Endothelial cell (in vitro differentiated cells): ENCODE data around the gene C12orf76. TPM values are rescaled to one million over a fixed set of nuclear protein-coding genes. Genes with fewer than 3 reads are reported as not detected.

Experiments
- DNase-seq: peaks from one replicate; pipeline ENCODE4 v3.0.0; 2021; ENCODE audit warnings: low spot score
- H3K27ac Mint-ChIP-seq: one replicate; pipeline ENCODE4 v1.8.0; 2021; ENCODE audit warnings: mixed read lengths, inconsistent platforms; ENCODE audit not compliant: unreplicated experiment
- H3K27me3 Mint-ChIP-seq: one replicate; pipeline ENCODE4 v1.8.0; 2021; ENCODE audit warnings: mild to moderate bottlenecking, moderate library complexity, mixed read lengths, inconsistent platforms; ENCODE audit not compliant: unreplicated experiment
- H3K36me3 Mint-ChIP-seq: one replicate; pipeline ENCODE4 v1.8.0; 2021; ENCODE audit warnings: mild to moderate bottlenecking, low read depth, mixed read lengths, inconsistent platforms; ENCODE audit not compliant: unreplicated experiment
- H3K4me1 Mint-ChIP-seq: one replicate; pipeline ENCODE4 v1.8.0; 2021; ENCODE audit warnings: mild to moderate bottlenecking, mixed read lengths, inconsistent platforms; ENCODE audit not compliant: unreplicated experiment
- H3K4me3 Mint-ChIP-seq: one replicate; pipeline ENCODE4 v1.8.0; 2021; ENCODE audit warnings: mild to moderate bottlenecking, mixed read lengths, inconsistent platforms; ENCODE audit not compliant: unreplicated experiment
- H3K9me3 Mint-ChIP-seq: one replicate; pipeline ENCODE4 v1.8.0; 2021; ENCODE audit warnings: mixed read lengths, inconsistent platforms; ENCODE audit not compliant: unreplicated experiment
- total RNA-seq: library from RNA; stranded (reverse); fragmentation: NEBNext Ultra II Directional; extraction: Animal tissue kit (Norgen Biotek cat#: 25700); gene quantifications from one replicate; pipeline ENCODE4 v1.2.1, GENCODE V29; 2021; ENCODE audit not compliant: unreplicated experiment
- TF ChIP-seq, protein P1 (sequence below): fragments of 200-600 bp; sonication (generic); IDR thresholded peaks from one replicate; pipeline ENCODE4 v1.5.0; 2021; ENCODE audit warnings: antibody characterized with exemption; ENCODE audit not compliant: unreplicated experiment

Gene C12orf76
- total RNA-seq, 1 donor from 2014 or later, result 21.9 TPM

DNA sequence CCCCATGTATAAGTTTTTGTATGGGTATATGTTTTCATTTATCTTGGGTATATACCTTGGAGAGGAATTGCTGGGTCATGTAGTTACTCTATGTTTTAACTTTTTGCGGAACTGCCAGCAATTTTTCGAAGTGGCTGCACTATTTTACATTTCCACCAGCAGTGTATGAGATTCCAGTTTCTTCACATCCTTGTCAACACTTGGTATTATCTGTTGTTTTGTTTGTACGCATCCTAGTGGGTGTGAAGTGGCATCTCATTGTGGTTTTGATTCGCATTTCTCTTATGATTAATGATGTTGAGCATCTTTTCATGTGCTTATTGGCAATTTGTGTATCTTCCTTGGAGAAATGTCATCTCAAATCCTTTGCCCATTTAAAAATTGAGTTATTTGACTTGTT, 42.2 kb downstream of the C12orf76 start:
- Mint-ChIP-seq H3K27me3 (no peaks in the 10 kb centered on the region), H3K4me1 (no peaks in the 10 kb centered on the region), H3K4me3 (no peak overlapping the region), H3K27ac (no peak overlapping the region), H3K36me3 (peaks cover 7% of the 10 kb centered on the region), H3K9me3 (no peaks in the 10 kb centered on the region)
- no peak for DNase-seq
- TF ChIP-seq, protein P1, sequence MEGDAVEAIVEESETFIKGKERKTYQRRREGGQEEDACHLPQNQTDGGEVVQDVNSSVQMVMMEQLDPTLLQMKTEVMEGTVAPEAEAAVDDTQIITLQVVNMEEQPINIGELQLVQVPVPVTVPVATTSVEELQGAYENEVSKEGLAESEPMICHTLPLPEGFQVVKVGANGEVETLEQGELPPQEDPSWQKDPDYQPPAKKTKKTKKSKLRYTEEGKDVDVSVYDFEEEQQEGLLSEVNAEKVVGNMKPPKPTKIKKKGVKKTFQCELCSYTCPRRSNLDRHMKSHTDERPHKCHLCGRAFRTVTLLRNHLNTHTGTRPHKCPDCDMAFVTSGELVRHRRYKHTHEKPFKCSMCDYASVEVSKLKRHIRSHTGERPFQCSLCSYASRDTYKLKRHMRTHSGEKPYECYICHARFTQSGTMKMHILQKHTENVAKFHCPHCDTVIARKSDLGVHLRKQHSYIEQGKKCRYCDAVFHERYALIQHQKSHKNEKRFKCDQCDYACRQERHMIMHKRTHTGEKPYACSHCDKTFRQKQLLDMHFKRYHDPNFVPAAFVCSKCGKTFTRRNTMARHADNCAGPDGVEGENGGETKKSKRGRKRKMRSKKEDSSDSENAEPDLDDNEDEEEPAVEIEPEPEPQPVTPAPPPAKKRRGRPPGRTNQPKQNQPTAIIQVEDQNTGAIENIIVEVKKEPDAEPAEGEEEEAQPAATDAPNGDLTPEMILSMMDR, result no peak

DNA sequence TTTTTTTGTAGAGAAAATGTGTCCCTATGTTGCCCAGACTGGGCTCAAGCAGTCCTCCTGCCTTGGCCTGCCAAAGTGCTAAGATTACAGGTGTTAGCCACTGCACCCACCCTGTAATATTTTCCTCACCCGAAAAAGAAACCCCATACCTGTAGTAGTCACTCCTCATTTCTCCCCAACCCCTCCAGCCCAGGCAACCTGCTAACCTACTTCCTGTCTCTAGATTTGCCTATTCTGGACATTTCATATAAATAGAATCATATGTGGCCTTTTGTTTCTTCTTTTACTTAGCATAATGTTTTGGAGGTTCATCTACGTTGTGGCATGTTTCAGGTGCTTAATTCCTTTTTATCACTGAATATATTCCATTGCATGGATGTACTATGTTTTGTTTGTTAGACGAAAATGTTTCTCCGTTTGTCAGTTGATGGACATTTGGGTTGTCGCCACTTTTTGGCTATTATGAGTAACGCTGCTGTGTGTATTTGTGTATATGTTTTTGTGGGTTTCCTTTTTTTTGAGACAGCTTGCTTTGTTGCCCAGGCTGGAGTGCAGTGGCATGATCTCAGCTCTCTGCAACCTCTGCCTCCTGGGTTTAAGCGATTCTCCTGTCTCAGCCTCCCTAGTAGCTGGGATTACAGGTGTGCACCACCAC, 42.9 kb downstream of the C12orf76 start:
- H3K4me3 Mint-ChIP-seq, result no peak overlapping the region
- TF ChIP-seq, protein P1, result no peak

DNA sequence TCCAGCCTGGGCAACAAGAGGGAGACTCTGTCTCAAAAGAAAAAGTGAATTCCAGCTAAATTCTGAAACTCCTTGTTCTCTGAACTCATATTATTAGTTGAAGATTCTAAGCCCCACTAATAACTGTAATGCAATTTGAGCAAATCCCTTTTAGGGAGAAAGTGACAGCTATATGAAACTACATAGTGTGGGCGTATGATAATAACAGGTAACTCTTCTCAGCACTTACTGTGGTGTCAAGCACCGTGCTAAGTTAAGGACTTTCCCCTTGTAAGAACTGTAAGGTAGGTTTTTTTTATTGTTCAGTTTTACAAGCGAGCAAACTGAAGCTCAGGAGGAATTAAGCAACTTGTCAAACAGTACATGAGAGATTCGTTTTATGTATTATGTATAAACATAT, 43.7 kb downstream of the C12orf76 start:
- Mint-ChIP-seq H3K4me1 (peaks cover 6% of the 10 kb centered on the region), H3K36me3 (peaks cover 12% of the 10 kb centered on the region)

More for the DNA sequence above, 42.9 kb downstream of the C12orf76 start:
- Mint-ChIP-seq H3K9me3 (no peaks in the 10 kb centered on the region), H3K36me3 (peaks cover 7% of the 10 kb centered on the region), H3K4me1 (no peaks in the 10 kb centered on the region), H3K27me3 (no peaks in the 10 kb centered on the region), H3K27ac (no peak overlapping the region)
- no peak for DNase-seq

DNA sequence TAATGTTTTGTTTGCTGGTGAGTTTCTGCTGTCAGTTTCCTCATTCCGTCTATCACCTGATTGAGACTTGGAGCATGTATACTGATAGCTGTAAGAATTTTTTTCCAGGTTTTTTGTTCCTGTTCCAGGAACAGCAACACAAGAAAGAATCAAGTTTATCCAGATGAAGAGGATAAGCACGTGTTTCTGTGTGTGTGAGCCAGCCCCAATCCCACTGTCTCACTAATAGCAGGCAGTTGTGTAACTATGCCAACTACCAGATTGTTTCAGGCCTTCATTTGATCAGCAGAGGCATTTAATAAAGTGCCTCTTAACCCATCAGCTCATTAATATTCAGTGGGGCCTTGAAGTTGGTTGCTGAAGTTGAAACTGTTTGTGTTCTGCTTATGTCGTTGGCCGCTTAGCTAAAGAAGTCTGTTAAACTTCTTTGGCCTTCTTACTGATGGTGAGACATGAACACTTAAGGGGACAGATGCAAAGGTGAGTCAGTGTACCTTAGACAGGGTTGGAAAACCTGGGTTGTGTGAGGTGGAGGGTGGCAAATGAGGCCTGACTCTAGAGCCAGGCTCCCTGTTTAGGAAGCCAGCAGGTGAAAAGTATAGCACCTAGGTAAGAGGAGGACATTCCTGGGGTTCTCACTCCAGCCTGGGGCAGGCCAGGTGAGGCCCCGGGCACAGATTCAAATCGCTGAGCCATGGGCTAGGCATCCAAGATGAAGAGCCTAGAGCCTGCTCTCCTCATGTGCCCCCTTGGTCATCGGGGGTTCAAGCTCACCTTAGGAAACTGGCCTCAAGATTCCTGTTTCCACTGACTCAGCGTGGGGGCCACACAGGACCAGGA, 45.4 kb downstream of the C12orf76 start:
- no peak for DNase-seq
- Mint-ChIP-seq H3K27ac (no peak overlapping the region), H3K4me3 (no peak overlapping the region), H3K27me3 (peaks cover 6% of the 10 kb centered on the region), H3K4me1 (peaks cover 16% of the 10 kb centered on the region), H3K36me3 (peaks cover 16% of the 10 kb centered on the region), H3K9me3 (no peaks in the 10 kb centered on the region)
- TF ChIP-seq, protein P1, result no peak

More for the DNA sequence above, 43.7 kb downstream of the C12orf76 start:
- no peak overlapping the region for H3K4me3 Mint-ChIP-seq
- DNase-seq, result no peak
- H3K27ac Mint-ChIP-seq, result no peak overlapping the region
- TF ChIP-seq, protein P1, result no peak
- H3K27me3 Mint-ChIP-seq, result peaks cover 5% of the 10 kb centered on the region
- no peaks in the 10 kb centered on the region for H3K9me3 Mint-ChIP-seq

DNA sequence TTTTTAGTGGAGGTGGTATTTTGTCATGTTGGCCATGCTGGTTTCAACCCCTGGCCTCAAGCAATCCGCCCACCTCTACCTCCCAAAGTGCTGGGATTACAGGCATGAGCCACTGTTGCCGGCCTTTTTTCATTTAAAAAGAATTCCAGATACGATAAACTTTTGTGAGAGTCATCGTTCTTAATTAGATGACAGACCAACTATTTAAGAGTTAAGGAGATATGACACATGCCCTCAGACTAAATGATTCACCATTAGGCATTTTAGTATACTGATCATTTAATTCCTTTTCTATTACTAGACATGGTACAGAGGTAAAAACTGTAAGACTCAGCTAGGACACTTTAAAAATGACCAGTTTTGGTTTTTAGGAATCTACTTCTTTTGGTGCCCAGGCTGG, 46.7 kb downstream of the C12orf76 start:
- no peak overlapping the region for H3K4me3 Mint-ChIP-seq
- H3K36me3 Mint-ChIP-seq, result peaks cover 20% of the 10 kb centered on the region
- DNase-seq, result no peak
- H3K27me3 Mint-ChIP-seq, result peaks cover 7% of the 10 kb centered on the region
- H3K4me1 Mint-ChIP-seq, result peaks cover 18% of the 10 kb centered on the region
- TF ChIP-seq, protein P1, result no peak
- no peaks in the 10 kb centered on the region for H3K9me3 Mint-ChIP-seq
- H3K27ac Mint-ChIP-seq, result no peak overlapping the region
